Gastrocnemius medialis (tissue), 4 donors: Measurements from ENCODE around the gene IFNA21.
"Not testable (repeated sequence)": the region's sequence is repeated elsewhere in the genome, so short reads cannot be mapped to it uniquely, and the experiment has no call there.

Source experiments
- POLR2A ChIP-seq, 2 donors: fragments of 450-650 bp; IDR thresholded peaks; one replicate each; pipeline ENCODE4 v1.6.1; 2017; ENCODE audit warnings: antibody characterized with exemption in 2 of 2, mild to moderate bottlenecking in 2 of 2, moderate library complexity in 2 of 2
- TF ChIP-seq, protein P1 (sequence below), 5 experiments: fragments of 450-650 bp in 3 of 5; fragments of 200-600 bp in 2 of 5; sonication (generic) in 2 of 5; IDR thresholded peaks in 4 of 5; conservative IDR thresholded peaks in 1 of 5; 1 replicate in 4 of 5; 2 replicates in 1 of 5; pipeline ENCODE4 v1.5.1; 2016 to 2019; ENCODE audit warnings: antibody characterized with exemption in 5 of 5, mild to moderate bottlenecking in 3 of 5, moderate library complexity in 3 of 5

DNA sequence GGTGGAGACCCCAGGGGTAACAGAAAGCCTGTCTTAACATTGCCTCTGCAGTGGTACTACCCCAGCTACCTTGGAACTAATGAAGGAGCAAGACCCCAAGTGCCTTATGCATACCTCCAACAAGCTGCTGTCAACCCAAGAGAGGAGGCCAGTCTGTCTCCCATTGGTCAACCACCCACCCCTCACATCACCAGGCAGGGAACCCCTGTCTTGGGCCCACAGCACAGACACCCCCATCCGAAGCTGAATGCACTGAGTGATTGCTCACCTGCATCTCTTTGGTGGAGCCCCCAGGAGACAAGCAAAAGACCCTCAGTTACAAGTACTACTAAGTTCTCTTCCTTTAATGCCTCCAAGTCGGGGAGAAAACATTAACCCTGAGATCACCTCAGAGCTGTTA lies 45.7 kb upstream of the IFNA21 start:
- not testable (repeated sequence) for TF ChIP-seq POLR2A (IDR thresholded peaks at IDR 0.05)
- TF ChIP-seq, protein P1, sequence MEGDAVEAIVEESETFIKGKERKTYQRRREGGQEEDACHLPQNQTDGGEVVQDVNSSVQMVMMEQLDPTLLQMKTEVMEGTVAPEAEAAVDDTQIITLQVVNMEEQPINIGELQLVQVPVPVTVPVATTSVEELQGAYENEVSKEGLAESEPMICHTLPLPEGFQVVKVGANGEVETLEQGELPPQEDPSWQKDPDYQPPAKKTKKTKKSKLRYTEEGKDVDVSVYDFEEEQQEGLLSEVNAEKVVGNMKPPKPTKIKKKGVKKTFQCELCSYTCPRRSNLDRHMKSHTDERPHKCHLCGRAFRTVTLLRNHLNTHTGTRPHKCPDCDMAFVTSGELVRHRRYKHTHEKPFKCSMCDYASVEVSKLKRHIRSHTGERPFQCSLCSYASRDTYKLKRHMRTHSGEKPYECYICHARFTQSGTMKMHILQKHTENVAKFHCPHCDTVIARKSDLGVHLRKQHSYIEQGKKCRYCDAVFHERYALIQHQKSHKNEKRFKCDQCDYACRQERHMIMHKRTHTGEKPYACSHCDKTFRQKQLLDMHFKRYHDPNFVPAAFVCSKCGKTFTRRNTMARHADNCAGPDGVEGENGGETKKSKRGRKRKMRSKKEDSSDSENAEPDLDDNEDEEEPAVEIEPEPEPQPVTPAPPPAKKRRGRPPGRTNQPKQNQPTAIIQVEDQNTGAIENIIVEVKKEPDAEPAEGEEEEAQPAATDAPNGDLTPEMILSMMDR (IDR thresholded peaks at IDR 0.05 in 4 of 5, conservative IDR thresholded peaks at IDR 0.05 in 1 of 5) = not testable (repeated sequence)
